Activated CD4-positive, alpha-beta T cell treated with anti-CD3 and anti-CD28 coated beads, Interleukin-2, amount 10 ng/mL, durations not matched to agents 24 days and 14 days (primary cell): ENCODE measurements around the gene CHRNA9. TPM values are rescaled to one million over a fixed set of nuclear protein-coding genes. Genes with fewer than 3 reads are reported as not detected.
"Not testable (repeated sequence)": the region's sequence is repeated elsewhere in the genome, so short reads cannot be mapped to it uniquely, and the experiment has no call there.

Experiments used
- DNase-seq: peaks from one replicate; pipeline ENCODE4 v3.0.0; 2022
- H3K27ac Mint-ChIP-seq: one replicate; pipeline ENCODE4 v1.8.0; 2022; ENCODE audit warnings: mild to moderate bottlenecking, mixed read lengths
- H3K27me3 Mint-ChIP-seq: one replicate; pipeline ENCODE4 v1.8.0; 2022; ENCODE audit warnings: mixed read lengths
- H3K36me3 Mint-ChIP-seq: one replicate; pipeline ENCODE4 v1.8.0; 2022; ENCODE audit warnings: low read depth, mild to moderate bottlenecking, mixed read lengths
- H3K4me1 Mint-ChIP-seq: one replicate; pipeline ENCODE4 v1.8.0; 2021; ENCODE audit warnings: mixed read lengths
- H3K4me3 Mint-ChIP-seq: one replicate; pipeline ENCODE4 v1.8.0; 2022; ENCODE audit warnings: mild to moderate bottlenecking, moderate library complexity, mixed read lengths
- H3K9me3 Mint-ChIP-seq: one replicate; pipeline ENCODE4 v1.8.0; 2021; ENCODE audit warnings: mixed read lengths
- intact Hi-C: fragments of 100-400 bp; cut with micrococcal nuclease; formaldehyde crosslinking; loops from one replicate; pipeline ENCODE4 v1.15.1; 2023
- total RNA-seq: library from RNA; stranded (reverse); gene quantifications from 2 replicates; pipeline ENCODE4 v1.2.3, GENCODE V29; 2022

Gene CHRNA9, protein sequence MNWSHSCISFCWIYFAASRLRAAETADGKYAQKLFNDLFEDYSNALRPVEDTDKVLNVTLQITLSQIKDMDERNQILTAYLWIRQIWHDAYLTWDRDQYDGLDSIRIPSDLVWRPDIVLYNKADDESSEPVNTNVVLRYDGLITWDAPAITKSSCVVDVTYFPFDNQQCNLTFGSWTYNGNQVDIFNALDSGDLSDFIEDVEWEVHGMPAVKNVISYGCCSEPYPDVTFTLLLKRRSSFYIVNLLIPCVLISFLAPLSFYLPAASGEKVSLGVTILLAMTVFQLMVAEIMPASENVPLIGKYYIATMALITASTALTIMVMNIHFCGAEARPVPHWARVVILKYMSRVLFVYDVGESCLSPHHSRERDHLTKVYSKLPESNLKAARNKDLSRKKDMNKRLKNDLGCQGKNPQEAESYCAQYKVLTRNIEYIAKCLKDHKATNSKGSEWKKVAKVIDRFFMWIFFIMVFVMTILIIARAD
- not detected in 2 replicates for total RNA-seq

DNA sequence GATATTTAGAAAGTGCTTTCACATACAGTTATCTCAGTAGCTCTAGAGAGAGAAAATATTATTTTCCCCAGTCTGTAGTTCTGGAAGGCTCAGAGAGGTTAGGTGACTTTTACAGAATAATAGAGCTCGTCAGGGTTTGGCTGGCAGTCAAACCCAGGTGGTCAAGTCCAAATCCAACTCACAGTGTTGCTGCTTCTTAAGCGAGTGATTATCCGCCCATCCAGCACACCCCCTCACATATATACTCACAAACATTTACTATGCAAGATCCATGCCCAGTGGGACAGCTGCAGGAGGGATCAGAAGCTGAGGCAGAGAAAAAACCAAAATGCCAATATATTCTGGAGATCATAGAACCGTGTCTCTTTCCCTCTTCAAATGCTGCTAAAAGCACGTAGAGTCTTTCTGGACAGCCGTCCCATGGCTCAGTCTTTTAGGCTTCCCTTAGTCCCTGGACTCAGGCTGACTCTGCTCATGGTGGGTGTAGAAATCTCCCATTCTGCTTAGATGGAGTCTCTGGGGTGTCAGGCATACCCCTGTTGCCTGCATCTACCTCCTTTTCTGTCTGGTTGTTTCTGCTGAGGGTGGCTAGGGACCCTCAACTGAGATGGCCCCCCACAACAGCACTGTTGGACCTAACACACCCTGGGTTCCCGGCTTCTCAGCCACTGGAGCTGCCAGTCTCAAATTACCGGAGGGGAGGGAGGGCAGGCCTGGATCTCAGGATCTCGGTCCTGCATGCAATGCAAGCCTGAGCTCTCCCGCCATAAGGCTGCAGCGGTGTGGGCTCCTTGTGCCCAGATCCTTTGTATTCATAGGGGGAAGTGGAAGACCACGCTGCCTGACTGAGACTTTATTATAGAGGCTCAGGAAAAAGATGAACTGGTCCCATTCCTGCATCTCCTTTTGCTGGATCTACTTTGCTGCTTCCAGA is at the start of gene CHRNA9:
Gene CHRNA9 (plus strand): TSS at position 743 of the 934 bp plus-strand sequence. CDS start 135 bp downstream, at position 878.
- H3K27me3 Mint-ChIP-seq, result peaks cover 4% of the 10 kb centered on the region
- DNase-seq, result no peak
- intact Hi-C loops, result no loop called here
- H3K4me3 Mint-ChIP-seq, result no peak within 1 kb of the TSS
- no peak within 1 kb of the TSS for H3K27ac Mint-ChIP-seq
- H3K9me3 Mint-ChIP-seq, result no peaks in the 10 kb centered on the region
- H3K36me3 Mint-ChIP-seq, result no peaks in the 10 kb centered on the region
- no peaks in the 10 kb centered on the region for H3K4me1 Mint-ChIP-seq

DNA sequence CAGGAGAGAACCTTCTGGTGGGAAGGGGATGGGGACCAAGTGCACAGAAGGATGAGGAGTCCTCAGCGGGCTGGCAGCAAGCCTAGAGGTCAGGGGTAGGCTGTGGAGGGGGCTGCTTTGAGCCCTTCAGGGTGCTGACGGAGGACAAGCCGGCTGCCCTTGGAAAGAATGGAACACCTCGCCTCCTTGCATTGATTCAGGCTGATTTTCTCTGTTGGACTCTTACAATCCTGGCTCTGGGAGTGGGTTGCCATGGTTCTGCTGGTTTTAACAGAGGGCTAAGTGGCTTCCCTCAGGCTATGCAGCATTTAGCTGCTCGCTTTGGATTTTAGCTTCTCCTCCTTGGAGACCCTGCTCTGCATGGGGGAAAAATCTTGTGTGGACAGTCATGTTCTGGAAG is 49.4 kb upstream of the CHRNA9 start:
- intact Hi-C loops, result no loop called here
- Mint-ChIP-seq H3K27me3 (no peaks in the 10 kb centered on the region), H3K4me1 (peaks cover 60% of the 10 kb centered on the region), H3K36me3 (peaks cover 7% of the 10 kb centered on the region), H3K9me3 (peaks cover 14% of the 10 kb centered on the region), H3K4me3 (no peak overlapping the region), H3K27ac (peak overlapping the region; percentile 64)
- DNase-seq, result no peak

DNA sequence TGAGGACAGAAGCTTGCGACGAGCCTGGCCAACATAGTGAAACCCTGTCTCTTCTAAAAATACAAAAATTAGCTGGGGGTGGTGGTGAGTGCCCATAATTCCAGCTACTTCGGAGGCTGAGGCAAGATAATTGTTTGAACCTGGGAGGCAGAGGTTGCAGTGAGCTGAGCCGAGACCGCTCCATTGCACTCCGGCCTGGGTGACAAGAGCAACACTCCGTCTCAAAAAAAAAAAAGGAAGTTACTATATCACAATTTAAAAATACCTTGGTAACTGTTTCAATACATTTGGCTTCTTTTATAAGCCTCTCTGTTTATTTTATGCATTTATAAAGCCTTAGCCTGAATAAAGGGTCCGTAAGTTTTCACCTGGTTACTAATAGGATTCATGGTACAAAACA is 46.6 kb upstream of the CHRNA9 start:
- Mint-ChIP-seq H3K27me3 (no peaks in the 10 kb centered on the region), H3K27ac (peak overlapping the region; percentile 85), H3K36me3 (peaks cover 4% of the 10 kb centered on the region), H3K4me3 (no peak overlapping the region), H3K4me1 (peaks cover 59% of the 10 kb centered on the region), H3K9me3 (no peaks in the 10 kb centered on the region)
- no peak for DNase-seq
- intact Hi-C loops, result no loop called here

DNA sequence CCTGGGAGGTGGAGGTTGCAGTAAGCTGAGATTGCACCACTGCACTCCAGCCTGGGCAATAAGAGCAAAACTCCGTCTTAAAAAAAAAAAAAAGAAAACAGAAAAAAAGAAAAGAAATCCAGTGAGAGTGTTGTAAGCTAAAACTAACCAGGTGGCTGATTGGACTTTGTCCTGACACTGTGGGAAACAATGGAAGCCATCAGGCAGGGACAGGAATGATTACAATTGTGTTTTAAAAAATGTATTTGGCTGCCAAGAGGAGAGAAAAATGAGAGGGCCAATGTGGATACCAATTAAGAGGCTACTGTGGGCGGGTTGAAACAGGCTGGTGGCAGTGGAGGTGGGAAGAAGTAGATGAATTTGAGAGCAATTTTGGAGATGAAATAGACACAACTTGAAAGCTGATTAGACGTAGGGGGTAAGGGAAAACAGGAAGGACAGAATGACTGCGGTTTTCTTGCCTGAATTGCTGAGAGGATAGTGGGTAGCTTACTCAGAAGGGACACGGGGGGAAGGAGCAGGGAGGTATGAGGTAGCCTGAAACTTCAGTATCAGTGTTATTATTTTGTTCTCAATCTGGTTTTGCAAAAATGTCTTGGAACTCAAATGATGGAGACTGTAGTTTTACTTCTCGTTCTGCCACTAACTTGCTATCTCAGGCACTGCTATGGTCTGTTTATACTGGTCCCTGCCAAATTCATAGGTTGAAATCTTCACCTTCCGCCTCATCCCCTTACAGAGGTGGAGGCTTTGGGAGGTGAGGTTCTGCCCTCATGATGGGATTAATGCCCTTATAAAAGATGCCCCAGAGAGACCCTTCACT is 45.6 kb upstream of the CHRNA9 start:
- DNase-seq, result peak; percentile 77
- Mint-ChIP-seq H3K4me1 (peaks cover 50% of the 10 kb centered on the region), H3K27ac (peak overlapping the region; percentile 85), H3K36me3 (peaks cover 4% of the 10 kb centered on the region), H3K4me3 (peak overlapping the region; percentile 60), H3K9me3 (no peaks in the 10 kb centered on the region), H3K27me3 (no peaks in the 10 kb centered on the region)
- intact Hi-C loops, result loop anchor here (1.0 kb wide), 3 partner anchors 16 to 61 kb away; no protein-coding TSS in a partner anchor

DNA sequence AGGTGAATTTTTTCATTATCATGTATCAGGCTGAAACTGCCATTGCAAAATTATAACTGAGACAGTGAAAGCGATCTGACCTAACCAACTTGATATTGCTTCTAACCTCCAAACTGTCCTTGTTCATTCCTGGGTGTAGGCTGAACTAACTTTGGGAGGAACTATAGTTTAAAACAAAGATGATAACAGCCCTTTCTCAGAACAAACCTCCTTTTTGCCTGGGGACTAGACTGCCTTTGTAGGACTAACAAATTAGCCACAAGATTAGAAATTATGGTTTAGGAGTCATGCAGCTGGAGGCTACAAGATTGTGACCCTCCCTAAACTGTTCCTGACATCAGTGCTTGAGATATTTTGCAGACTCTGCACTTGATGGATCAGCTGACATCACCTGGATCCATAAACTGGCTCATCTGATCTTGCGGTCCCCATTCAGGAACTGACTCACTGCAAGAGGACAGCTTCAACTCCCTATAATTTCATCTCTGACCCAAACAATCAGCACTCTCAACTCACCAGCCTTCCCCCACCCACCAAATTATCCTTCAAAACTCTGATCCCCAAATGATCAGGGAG is 44.4 kb upstream of the CHRNA9 start:
- intact Hi-C loops, H3K9me3 Mint-ChIP-seq, H3K27me3 Mint-ChIP-seq, H3K36me3 Mint-ChIP-seq, DNase-seq: not testable (repeated sequence)
- Mint-ChIP-seq H3K4me1 (peaks cover 47% of the 10 kb centered on the region), H3K27ac (peak overlapping the region; percentile 85), H3K4me3 (peak overlapping the region; percentile 60)

DNA sequence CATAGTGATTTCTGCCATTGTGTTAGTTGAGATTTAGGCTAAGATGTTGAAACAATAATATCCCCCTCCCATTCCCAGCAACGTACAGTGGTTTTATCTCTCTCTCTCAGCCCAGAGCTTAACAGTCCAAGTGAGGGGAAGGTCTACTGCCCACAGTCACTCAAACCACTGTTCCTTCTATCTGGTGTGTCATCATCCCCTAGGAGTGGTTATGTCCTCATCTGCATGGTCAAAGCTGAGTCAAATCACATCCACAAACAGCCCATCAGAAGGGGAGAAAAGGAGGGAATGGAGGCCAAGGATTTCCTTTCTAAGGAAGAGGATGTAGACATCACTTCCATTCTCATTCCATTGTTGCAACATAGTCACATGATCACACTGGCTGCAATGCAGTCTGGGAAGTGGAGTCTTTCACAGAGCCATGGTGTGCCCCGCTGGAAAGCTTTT is 42.8 kb upstream of the CHRNA9 start:
- intact Hi-C loops, result no loop called here
- no peak overlapping the region for H3K4me3 Mint-ChIP-seq
- no peak for DNase-seq

DNA sequence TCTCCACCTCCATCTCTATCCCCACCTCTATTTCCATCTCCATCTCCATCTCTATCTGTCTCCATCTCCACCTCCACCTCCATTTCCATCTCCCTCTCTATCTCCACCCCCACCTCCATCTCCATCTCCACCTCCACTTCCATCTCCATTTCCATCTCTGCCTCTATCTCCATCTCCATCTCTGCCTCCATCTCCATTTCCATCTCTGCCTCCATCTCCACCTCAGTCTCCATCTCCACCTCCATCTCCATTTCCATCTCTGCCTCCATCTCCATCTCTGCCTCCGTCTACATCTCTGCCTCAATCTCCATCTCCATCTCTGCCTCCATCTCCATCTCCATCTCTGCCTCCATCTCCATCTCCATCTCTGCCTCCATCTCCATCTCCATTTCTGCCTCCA is 40.8 kb upstream of the CHRNA9 start:
- H3K27ac Mint-ChIP-seq, result no peak overlapping the region
- no peak overlapping the region for H3K4me3 Mint-ChIP-seq
- peaks cover 3% of the 10 kb centered on the region for H3K9me3 Mint-ChIP-seq
- no peaks in the 10 kb centered on the region for H3K27me3 Mint-ChIP-seq
- intact Hi-C loops, result no loop called here
- no peak for DNase-seq
- peaks cover 4% of the 10 kb centered on the region for H3K36me3 Mint-ChIP-seq
- H3K4me1 Mint-ChIP-seq, result peaks cover 48% of the 10 kb centered on the region

More for the DNA sequence above, 42.8 kb upstream of the CHRNA9 start:
- no peaks in the 10 kb centered on the region for H3K9me3 Mint-ChIP-seq
- H3K4me1 Mint-ChIP-seq, result peaks cover 43% of the 10 kb centered on the region
- peaks cover 3% of the 10 kb centered on the region for H3K36me3 Mint-ChIP-seq
- no peaks in the 10 kb centered on the region for H3K27me3 Mint-ChIP-seq
- H3K27ac Mint-ChIP-seq, result peak overlapping the region; percentile 38

DNA sequence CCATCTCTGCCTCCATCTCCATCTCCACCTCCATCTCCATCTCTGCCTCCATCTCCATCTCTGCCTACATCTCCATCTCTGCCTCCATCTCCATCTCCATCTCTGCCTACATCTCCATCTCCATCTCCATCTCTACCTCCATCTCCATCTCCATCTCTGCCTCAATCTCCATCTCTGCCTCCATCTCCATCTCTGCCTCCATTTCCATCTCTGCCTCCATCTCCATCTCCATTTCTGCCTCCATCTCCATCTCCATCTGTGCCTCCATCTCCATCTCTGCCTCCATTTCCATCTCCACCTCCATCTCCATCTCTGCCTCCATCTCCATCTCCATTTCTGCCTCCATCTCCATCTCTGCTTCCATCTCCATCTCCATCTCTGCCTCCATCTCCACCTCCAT is 40.1 kb upstream of the CHRNA9 start:
- H3K9me3 Mint-ChIP-seq, H3K4me3 Mint-ChIP-seq, H3K27ac Mint-ChIP-seq, DNase-seq, H3K27me3 Mint-ChIP-seq, H3K36me3 Mint-ChIP-seq, intact Hi-C loops: not testable (repeated sequence)
- peaks cover 47% of the 10 kb centered on the region for H3K4me1 Mint-ChIP-seq

DNA sequence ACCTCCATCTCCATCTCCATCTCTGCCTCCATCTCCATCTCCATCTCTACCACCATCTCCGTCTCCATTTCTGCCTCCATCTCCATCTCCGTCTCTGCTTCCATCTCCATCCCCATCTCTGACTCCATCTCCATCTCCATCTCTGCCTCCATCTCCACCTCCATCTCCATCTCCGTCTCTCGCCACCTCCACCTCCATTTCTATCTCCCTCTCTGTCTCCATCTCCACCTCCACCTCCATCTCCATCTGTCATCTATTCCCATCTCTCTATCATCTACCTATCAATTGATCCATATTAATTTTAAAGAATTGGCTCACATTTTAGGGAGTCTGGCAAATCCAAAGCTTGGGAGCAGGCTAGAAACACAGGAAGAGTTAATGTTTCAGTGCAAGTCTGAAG is 39.6 kb upstream of the CHRNA9 start:
- peaks cover 3% of the 10 kb centered on the region for H3K9me3 Mint-ChIP-seq
- H3K4me3 Mint-ChIP-seq, result no peak overlapping the region
- H3K36me3 Mint-ChIP-seq, result peaks cover 4% of the 10 kb centered on the region
- H3K27me3 Mint-ChIP-seq, result no peaks in the 10 kb centered on the region
- intact Hi-C loops, result no loop called here
- H3K4me1 Mint-ChIP-seq, result peaks cover 47% of the 10 kb centered on the region
- no peak for DNase-seq
- H3K27ac Mint-ChIP-seq, result no peak overlapping the region

DNA sequence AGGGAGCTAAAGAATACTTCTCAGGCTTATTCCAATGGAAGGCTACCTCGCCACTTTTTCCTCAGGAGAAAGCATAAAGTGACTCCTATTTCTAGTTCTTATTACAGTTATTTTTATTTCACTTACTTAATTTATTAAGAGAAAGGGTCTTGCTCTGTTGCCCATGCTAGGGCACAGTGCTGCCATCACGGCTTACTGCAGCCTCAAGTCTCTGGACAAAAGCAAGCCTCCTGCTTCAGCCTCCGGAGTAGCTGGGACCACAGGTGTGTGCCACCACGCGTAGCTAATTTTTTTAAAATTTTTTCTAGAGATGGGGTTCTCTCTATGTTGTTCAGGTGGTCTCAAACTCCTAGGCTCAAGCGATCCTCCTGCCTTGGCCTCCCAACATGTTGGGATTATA is 36.0 kb upstream of the CHRNA9 start:
- peaks cover 7% of the 10 kb centered on the region for H3K9me3 Mint-ChIP-seq
- H3K4me1 Mint-ChIP-seq, result peaks cover 49% of the 10 kb centered on the region
- H3K27ac Mint-ChIP-seq, result no peak overlapping the region
- peaks cover 2% of the 10 kb centered on the region for H3K36me3 Mint-ChIP-seq
- H3K27me3 Mint-ChIP-seq, result no peaks in the 10 kb centered on the region
- DNase-seq, result no peak
- intact Hi-C loops, result no loop called here
- H3K4me3 Mint-ChIP-seq, result no peak overlapping the region

DNA sequence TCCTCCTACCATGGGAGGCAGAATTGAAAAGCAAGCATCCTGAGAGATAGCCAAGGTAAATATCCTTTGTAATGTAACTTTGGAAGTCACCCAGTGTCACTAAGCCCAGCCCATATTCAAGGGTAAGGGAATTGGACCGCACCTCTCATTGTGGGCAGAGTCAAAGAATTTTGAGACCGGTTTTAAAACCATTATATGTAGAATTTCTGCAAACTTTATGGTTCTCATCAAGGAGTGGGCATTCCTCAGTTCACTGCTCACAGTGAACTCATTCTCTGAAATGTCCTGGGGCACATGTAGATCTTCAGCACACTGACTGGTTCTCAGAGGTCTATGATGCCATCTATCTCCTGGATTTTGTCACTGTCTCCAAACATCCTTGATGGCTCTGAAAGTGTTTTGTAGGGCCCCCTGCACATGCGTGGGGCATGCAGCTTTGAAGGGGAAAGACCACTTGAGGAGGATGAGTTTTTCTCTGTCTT is 35.3 kb upstream of the CHRNA9 start:
- no peaks in the 10 kb centered on the region for H3K27me3 Mint-ChIP-seq
- H3K27ac Mint-ChIP-seq, result peak overlapping the region; percentile 10
- intact Hi-C loops, result loop anchor here (10.0 kb wide), 1 partner anchor 835 kb away; no protein-coding TSS in a partner anchor
- DNase-seq, result no peak
- no peak overlapping the region for H3K4me3 Mint-ChIP-seq
- H3K4me1 Mint-ChIP-seq, result peaks cover 55% of the 10 kb centered on the region
- H3K36me3 Mint-ChIP-seq, result peaks cover 5% of the 10 kb centered on the region
- H3K9me3 Mint-ChIP-seq, result peaks cover 11% of the 10 kb centered on the region

DNA sequence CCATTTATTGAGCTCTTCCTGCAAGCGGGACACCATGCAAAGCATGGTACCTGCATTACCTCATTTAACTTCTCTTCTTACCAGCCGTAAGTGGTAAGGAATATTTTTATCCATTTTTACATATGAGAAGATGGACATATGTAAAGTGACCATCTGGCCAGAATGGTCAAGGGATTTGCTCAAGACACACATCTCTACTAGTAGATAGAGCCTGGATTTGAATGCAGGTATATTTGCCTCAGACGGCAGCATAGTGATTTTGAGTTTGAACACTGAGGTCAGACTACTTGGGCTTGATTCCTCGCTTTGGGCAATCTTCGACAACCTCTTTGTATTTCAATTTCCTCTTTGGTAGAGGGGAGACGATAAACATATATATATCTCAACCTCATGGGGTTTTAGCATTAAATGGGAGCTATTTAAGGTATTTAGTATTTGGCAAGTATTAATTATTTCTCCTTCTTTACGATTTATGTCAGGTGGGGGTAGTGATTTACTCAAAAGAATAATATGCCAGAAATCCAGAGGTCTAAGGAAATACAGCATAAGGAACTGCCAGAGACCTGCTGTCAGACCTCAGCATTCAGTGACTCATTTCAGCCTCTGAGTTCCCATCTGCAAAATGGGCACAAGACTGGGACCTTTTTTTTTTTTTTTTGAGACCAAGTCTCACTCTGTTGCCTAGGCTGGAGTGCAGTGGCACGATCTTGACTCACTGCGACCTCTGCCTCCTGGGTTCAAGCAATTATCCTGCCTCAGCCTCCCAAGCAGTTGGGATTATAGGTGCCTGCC is 34.6 kb upstream of the CHRNA9 start:
- peaks cover 6% of the 10 kb centered on the region for H3K36me3 Mint-ChIP-seq
- peaks cover 62% of the 10 kb centered on the region for H3K4me1 Mint-ChIP-seq
- H3K27ac Mint-ChIP-seq, result peak overlapping the region; percentile 91
- no peak for DNase-seq
- H3K27me3 Mint-ChIP-seq, result no peaks in the 10 kb centered on the region
- peaks cover 12% of the 10 kb centered on the region for H3K9me3 Mint-ChIP-seq
- H3K4me3 Mint-ChIP-seq, result peak overlapping the region; percentile 40
- intact Hi-C loops, result loop anchor here (10.0 kb wide), 1 partner anchor 836 kb away; no protein-coding TSS in a partner anchor
